Spleen (tissue), 11 donors: ENCODE measurements around the gene CSHL1. TPM values are rescaled to one million over a fixed set of nuclear protein-coding genes. Genes with fewer than 3 reads are reported as not detected.
A peak's percentile ranks its signal among the peaks of the same experiment; 100 is the strongest.
"Not testable (repeated sequence)": the region's sequence is repeated elsewhere in the genome, so short reads cannot be mapped to it uniquely, and the experiment has no call there.

Experiments
- DNase-seq: peaks from one replicate; pipeline ENCODE4 v3.0.0-alpha.2; 2020
- H3K27ac ChIP-seq, 8 donors: fragments of 200-600 bp; sonication (generic) in 7 of 8; 1 replicate in 4 of 8; 2 replicates in 4 of 8; pipeline versions ENCODE4 v1.5.0 to v1.8.0; 2016 to 2021; ENCODE audit warnings: inconsistent platforms in 4 of 8, mild to moderate bottlenecking in 4 of 8, moderate library complexity in 1 of 8
- H3K27me3 ChIP-seq, 7 donors: fragments of 200-600 bp; sonication (generic) in 6 of 7; replicated peaks in 1 of 7; 1 replicate in 4 of 7; 2 replicates in 3 of 7; pipeline versions ENCODE4 v1.5.0 to v1.8.0; 2016 to 2021; ENCODE audit warnings: inconsistent platforms in 3 of 7, mild to moderate bottlenecking in 1 of 7
- H3K36me3 ChIP-seq, 6 donors: fragments of 200-600 bp; sonication (generic) in 5 of 6; 1 replicate in 4 of 6; 2 replicates in 2 of 6; pipeline versions ENCODE4 v1.5.0 to v1.8.0; 2016 to 2021; ENCODE audit warnings: inconsistent platforms in 2 of 6
- H3K4me1 ChIP-seq, 6 donors: fragments of 200-600 bp; sonication (generic) in 5 of 6; 1 replicate in 3 of 6; 2 replicates in 3 of 6; pipeline versions ENCODE4 v1.5.0 to v1.8.0; 2016 to 2021; ENCODE audit warnings: inconsistent platforms in 3 of 6
- H3K4me3 ChIP-seq, 8 donors: fragments of 200-600 bp; sonication (generic) in 7 of 8; 1 replicate in 4 of 8; 2 replicates in 4 of 8; pipeline versions ENCODE4 v1.5.0 to v1.8.0; 2016 to 2021; ENCODE audit warnings: inconsistent platforms in 4 of 8, mild to moderate bottlenecking in 4 of 8, moderate library complexity in 2 of 8
- H3K9me3 ChIP-seq, 8 donors: fragments of 200-600 bp; sonication (generic) in 7 of 8; 1 replicate in 4 of 8; 2 replicates in 4 of 8; pipeline versions ENCODE4 v1.5.0 to v1.8.0; 2016 to 2021; ENCODE audit warnings: inconsistent platforms in 4 of 8
- CTCF ChIP-seq, 11 experiments: fragments of 200-600 bp in 7 of 11; fragments of 450-650 bp in 4 of 11; sonication (generic) in 4 of 11; IDR thresholded peaks in 8 of 11; conservative IDR thresholded peaks in 3 of 11; 1 replicate in 7 of 11; 2 replicates in 4 of 11; pipeline versions ENCODE4 v1.4.0 to v1.8.0; 2016 to 2021; ENCODE audit warnings: antibody characterized with exemption in 11 of 11, inconsistent platforms in 4 of 11, mild to moderate bottlenecking in 1 of 11
- POLR2A ChIP-seq, 3 donors: fragments of 450-650 bp; IDR thresholded peaks; one replicate each; pipeline ENCODE4 v1.5.1; 2017; ENCODE audit warnings: antibody characterized with exemption in 3 of 3, mild to moderate bottlenecking in 1 of 3
- POLR2AphosphoS5 ChIP-seq, 3 donors: sonication (generic); formaldehyde crosslinking; IDR thresholded peaks; one replicate each; pipeline ENCODE4 v1.5.1; 2017; ENCODE audit warnings: antibody characterized with exemption in 3 of 3
- WGBS, 5 donors: extraction: QIAGEN DNeasy Blood & Tissue Kit in 3 of 5; methylation state at CpG; one replicate each; pipeline versions ENCODE4 v1.1.5 to v1.1.7; 2013 to 2018; 5-methylcytosine and 5-hydroxymethylcytosine counted together
- intact Hi-C: fragments of 100-400 bp; cut with DNase I; formaldehyde crosslinking; loops from one replicate; pipeline ENCODE4 v1.15.0; 2023; ENCODE audit warnings: low total_unique reads
- polyA plus RNA-seq, 3 donors: library from polyadenylated mRNA; stranded (reverse); fragments of 200-250 nt; gene quantifications; one replicate each; pipeline ENCODE4 v1.2.1, GENCODE V29; 2013
- total RNA-seq, 7 donors: library from RNA; depleted of rRNA in 3 of 7; stranded (reverse); fragments of >200 nt in 3 of 7; fragmentation: NEBNext Ultra II Directional in 4 of 7; extraction: Animal tissue kit (Norgen Biotek cat#: 25700) in 4 of 7; gene quantifications; one replicate each; pipeline versions ENCODE4 v1.1.0 to v1.2.1, GENCODE V29; 2016 to 2021
- donor health status: healthy with polysubstance abuse.
- donor health status: DM: no; HTN: no; CAD: no; lungs with moderate emphysema.
- donor health status: DM: no; HTN: no; CAD: no.
- donor health status: Bipolar disorder and iron deficiency.
- donor health status: healthy.
- donor health status: DM: no; HTN: no; CAD: no.
- donor health status: DM: yes; HTN: yes; CAD: no.

Gene CSHL1
- total and polyA plus RNA-seq, 10 donors = 0.06 TPM; not detected in 9

- peak; percentile 86 for DNase-seq
Observed at GRCh38 chr17:63919311-63919723, 8.3 kb upstream of the CSHL1 start.

GRCh38 chr17:63918789-63919305, 7.8 kb upstream of the CSHL1 start, which contains the start of gene GH1:
TSS of gene GH1 (minus strand) at chr17:63918839. CDS start at chr17:63918776, 63 bp downstream.
- WGBS, 5 donors = 45 to 61% (median 57%) methylated on average over 9 to 10 of the region's 10 CpGs
- H3K9me3 ChIP-seq, H3K27me3 ChIP-seq, H3K36me3 ChIP-seq, intact Hi-C loops, DNase-seq: not testable (repeated sequence)
- Histone ChIP-seq H3K4me3 (peak within 1 kb of the TSS in 1 of 8 donors; percentile 28), H3K27ac (peak within 1 kb of the TSS in 5 of 8 donors; percentile 34 to 61 (median 40)), H3K4me1 (peaks cover 16 to 72% (median 35%) of the 10 kb centered on the region in 6 donors)

More at GRCh38 chr17:63919311-63919723, 8.3 kb upstream of the CSHL1 start:
- no peaks in the 10 kb centered on the region for H3K9me3 ChIP-seq
- H3K4me1 ChIP-seq = peaks cover 19 to 77% (median 38%) of the 10 kb centered on the region in 6 donors
- H3K27ac ChIP-seq = peak overlapping the region in 5 of 8 donors; percentile 34 to 61 (median 40)
- TF ChIP-seq POLR2A (IDR thresholded peaks at IDR 0.05) (no peak), POLR2AphosphoS5 (IDR thresholded peaks at IDR 0.05) (peak in 1 of 3 donors; percentile 22), CTCF (IDR thresholded peaks at IDR 0.05 in 8 of 11, conservative IDR thresholded peaks at IDR 0.05 in 3 of 11) (peak; percentile 94 to 99 (median 98))
- intact Hi-C loops = no loop called here
- no peaks in the 10 kb centered on the region for H3K36me3 ChIP-seq
- peak overlapping the region in 1 of 8 donors; percentile 28 for H3K4me3 ChIP-seq
- 39 to 46% (median 40%) methylated on average over 8 of the region's 8 CpGs for WGBS, 5 donors
- H3K27me3 ChIP-seq = no peaks in the 10 kb centered on the region

DNA sequence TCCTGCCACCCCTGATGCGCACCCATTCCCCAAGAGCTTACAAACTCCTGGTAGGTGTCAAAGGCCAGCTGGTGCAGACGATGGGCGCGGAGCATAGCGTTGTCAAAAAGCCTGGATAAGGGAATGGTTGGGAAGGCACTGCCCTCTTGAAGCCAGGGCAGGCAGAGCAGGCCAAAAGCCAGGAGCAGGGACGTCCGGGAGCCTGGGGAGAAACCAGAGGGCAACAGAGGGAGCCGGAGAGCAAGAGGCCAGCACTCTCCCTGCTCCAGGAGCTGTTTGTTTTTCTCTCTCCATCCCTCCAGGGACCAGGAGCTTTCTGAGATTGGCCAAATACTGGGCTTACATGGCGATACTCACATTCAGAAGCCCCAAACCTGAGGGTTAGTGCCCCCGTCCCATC, 7.2 kb upstream of the CSHL1 start:
- no peaks in the 10 kb centered on the region for H3K9me3 ChIP-seq
- no peaks in the 10 kb centered on the region for H3K36me3 ChIP-seq
- no peak overlapping the region for H3K4me3 ChIP-seq
- DNase-seq = no peak
- H3K27me3 ChIP-seq = no peaks in the 10 kb centered on the region
- 86 to 93% (median 90%) methylated on average over 9 to 10 of the region's 10 CpGs for WGBS, 5 donors
- H3K4me1 ChIP-seq = peaks cover 13 to 67% (median 31%) of the 10 kb centered on the region in 6 donors
- H3K27ac ChIP-seq = no peak overlapping the region
- TF ChIP-seq POLR2A (IDR thresholded peaks at IDR 0.05) (no peak), POLR2AphosphoS5 (IDR thresholded peaks at IDR 0.05) (no peak), CTCF (IDR thresholded peaks at IDR 0.05 in 8 of 11, conservative IDR thresholded peaks at IDR 0.05 in 3 of 11) (no peak)
- intact Hi-C loops = no loop called here

- Histone ChIP-seq H3K27me3 (no peaks in the 10 kb centered on the region), H3K27ac (no peak overlapping the region), H3K4me3 (no peak overlapping the region), H3K9me3 (no peaks in the 10 kb centered on the region), H3K4me1 (peaks cover 13 to 60% (median 28%) of the 10 kb centered on the region in 6 donors), H3K36me3 (no peaks in the 10 kb centered on the region)
- TF ChIP-seq POLR2A (IDR thresholded peaks at IDR 0.05) = no peak
- 86 to 93% (median 87%) methylated on average over 10 to 13 of the region's 13 CpGs for WGBS, 5 donors
- no peak for DNase-seq
- intact Hi-C loops = no loop called here
Observed at GRCh38 chr17:63917646-63918045, 6.6 kb upstream of the CSHL1 start.

DNA sequence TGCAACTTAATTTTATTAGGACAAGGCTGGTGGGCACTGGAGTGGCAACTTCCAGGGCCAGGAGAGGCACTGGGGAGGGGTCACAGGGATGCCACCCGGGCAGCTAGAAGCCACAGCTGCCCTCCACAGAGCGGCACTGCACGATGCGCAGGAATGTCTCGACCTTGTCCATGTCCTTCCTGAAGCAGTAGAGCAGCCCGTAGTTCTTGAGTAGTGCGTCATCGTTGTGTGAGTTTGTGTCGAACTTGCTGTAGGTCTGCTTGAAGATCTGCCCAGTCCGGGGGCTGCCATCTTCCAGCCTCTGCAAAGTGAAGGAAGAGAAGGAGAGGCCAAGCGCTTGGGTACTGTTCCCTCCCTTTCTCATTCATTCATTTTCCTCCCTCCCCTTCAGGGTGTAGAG, 6.1 kb upstream of the CSHL1 start:
- DNase-seq, H3K36me3 ChIP-seq, intact Hi-C loops, H3K9me3 ChIP-seq, H3K27me3 ChIP-seq, H3K27ac ChIP-seq, H3K4me3 ChIP-seq: not testable (repeated sequence)
- 70 to 85% (median 73%) methylated on average over 7 to 11 of the region's 11 CpGs for WGBS, 5 donors
- peaks cover 13 to 56% (median 28%) of the 10 kb centered on the region in 6 donors for H3K4me1 ChIP-seq
